Natural killer cell (primary cell): Measurements from ENCODE around the gene ZNF737. TPM values are rescaled to one million over a fixed set of nuclear protein-coding genes. Genes with fewer than 3 reads are reported as not detected.

ENCODE experiments used
- ATAC-seq, 3 donors: fragments of 150-1000 bp in 2 of 3; fragments of 200-7000 bp in 1 of 3; cut with Tn5 transposase; 1 replicate in 1 of 3; 2 replicates in 2 of 3; pipeline ENCODE4 v1.10.0; 2021; ENCODE audit warnings: mild to moderate bottlenecking in 2 of 3, moderate library complexity in 2 of 3
- DNase-seq, 2 donors: peaks; one replicate each; pipeline versions ENCODE4 v3.0.0 to v3.0.0-alpha.2; 2013 to 2021; ENCODE audit warnings: mixed read lengths in 1 of 2
- H3K27ac ChIP-seq: one replicate; pipeline ENCODE4 v1.5.1; 2013; ENCODE audit warnings: mild to moderate bottlenecking, low read length
- H3K27me3 ChIP-seq: one replicate; pipeline ENCODE4 v1.6.1; 2013; ENCODE audit warnings: low read length; ENCODE audit not compliant: control insufficient read depth, insufficient read depth
- H3K36me3 ChIP-seq: one replicate; pipeline ENCODE4 v1.6.1; 2013; ENCODE audit warnings: low read length; ENCODE audit not compliant: control insufficient read depth, insufficient read depth
- H3K4me1 ChIP-seq: one replicate; pipeline ENCODE4 v1.6.1; 2013; ENCODE audit warnings: low read length; ENCODE audit not compliant: control insufficient read depth, insufficient read depth
- H3K4me3 ChIP-seq: one replicate; pipeline ENCODE4 v1.5.1; 2013; ENCODE audit warnings: low read length
- H3K9me3 ChIP-seq: one replicate; pipeline ENCODE4 v1.6.1; 2013; ENCODE audit warnings: low read length; ENCODE audit not compliant: control insufficient read depth, insufficient read depth
- H3K27ac Mint-ChIP-seq, 2 donors: one replicate each; pipeline ENCODE4 v1.8.0; 2022; ENCODE audit warnings: mild to moderate bottlenecking in 2 of 2, mixed read lengths in 2 of 2, moderate library complexity in 1 of 2
- H3K27me3 Mint-ChIP-seq, 2 donors: one replicate each; pipeline ENCODE4 v1.8.0; 2022; ENCODE audit warnings: low read depth in 2 of 2, mixed read lengths in 2 of 2
- H3K36me3 Mint-ChIP-seq: one replicate; pipeline ENCODE4 v1.8.0; 2022; ENCODE audit warnings: mixed read lengths
- H3K4me1 Mint-ChIP-seq, 2 donors: one replicate each; pipeline ENCODE4 v1.8.0; 2022; ENCODE audit warnings: mixed read lengths in 2 of 2
- H3K4me3 Mint-ChIP-seq: one replicate; pipeline ENCODE4 v1.8.0; 2022; ENCODE audit warnings: mild to moderate bottlenecking, moderate library complexity, mixed read lengths
- H3K9me3 Mint-ChIP-seq, 2 donors: one replicate each; pipeline ENCODE4 v1.8.0; 2022; ENCODE audit warnings: mixed read lengths in 2 of 2
- CTCF ChIP-seq: fragments of 200-600 bp; IDR thresholded peaks from one replicate; pipeline ENCODE4 v1.8.0; 2022; ENCODE audit warnings: antibody characterized with exemption
- WGBS: methylation state at CpG from one replicate; pipeline ENCODE4 v1.1.7; 2013; ENCODE audit warnings: missing lambda C conversion rate; ENCODE audit not compliant: insufficient coverage; 5-methylcytosine and 5-hydroxymethylcytosine counted together
- intact Hi-C: fragments of 100-400 bp; cut with micrococcal nuclease; formaldehyde crosslinking; loops from one replicate; pipeline ENCODE4 v1.14.2; 2022
- total RNA-seq, 4 donors: library from RNA; stranded (reverse); fragments of 120-200 nt in 1 of 4; gene quantifications; one replicate each; pipeline versions ENCODE4 v1.2.3 to v1.2.4, GENCODE V29; 2013 to 2022

Gene ZNF737
- total RNA-seq, 3 donors from 2014 or later (not counting 1 experiment from before 2014, with no cell fraction given): 10.1 to 16.5 (median 13.7) TPM

- Histone ChIP-seq H3K9me3 (peaks cover 49% of the 10 kb centered on the region), H3K4me1 (no peaks in the 10 kb centered on the region), H3K36me3 (no peaks in the 10 kb centered on the region), H3K27ac (no peak overlapping the region), H3K27me3 (no peaks in the 10 kb centered on the region), H3K4me3 (no peak overlapping the region)
- H3K4me3 Mint-ChIP-seq: no peak overlapping the region
- DNase-seq (peak in 1 of 2 donors; percentile 23), ATAC-seq (no peak)
- WGBS: 77% methylated on average over 5 of the region's 5 CpGs
- H3K9me3 Mint-ChIP-seq: peaks cover 11 to 22% of the 10 kb centered on the region in 2 donors
- H3K27me3 Mint-ChIP-seq: no peaks in the 10 kb centered on the region
- no peaks in the 10 kb centered on the region for H3K4me1 Mint-ChIP-seq
- no peak overlapping the region for H3K27ac Mint-ChIP-seq
- intact Hi-C loops: no loop called here
- peaks cover 6% of the 10 kb centered on the region for H3K36me3 Mint-ChIP-seq
- TF ChIP-seq CTCF: no peak
Measured at GRCh38 chr19:20513189-20513904, 52.2 kb downstream of the ZNF737 start.

GRCh38 chr19:20503476-20503875 lies 62.1 kb downstream of the ZNF737 start:
- peaks cover 19 to 20% of the 10 kb centered on the region in 2 donors for H3K9me3 Mint-ChIP-seq
- peaks cover 40% of the 10 kb centered on the region for H3K36me3 Mint-ChIP-seq
- no peaks in the 10 kb centered on the region for H3K27me3 ChIP-seq
- no peaks in the 10 kb centered on the region for H3K27me3 Mint-ChIP-seq
- no peak overlapping the region for H3K27ac ChIP-seq
- peaks cover 19% of the 10 kb centered on the region for H3K9me3 ChIP-seq
- H3K4me1 Mint-ChIP-seq: no peaks in the 10 kb centered on the region
- no peaks in the 10 kb centered on the region for H3K4me1 ChIP-seq
- H3K4me3 Mint-ChIP-seq: no peak overlapping the region
- no peak for ATAC-seq
- no peak for DNase-seq
- H3K4me3 ChIP-seq: no peak overlapping the region
- WGBS: 100% methylated on average over 1 of the region's 1 CpG
- intact Hi-C loops: no loop called here
- no peaks in the 10 kb centered on the region for H3K36me3 ChIP-seq
- no peak overlapping the region for H3K27ac Mint-ChIP-seq
- no peak for TF ChIP-seq CTCF

Other genes starting within 250 kb of the ZNF737 start
- 10 to 100 TPM; 11.4 to 16.7 (median 13.0) TPM for gene ZNF626, start 95.8 kb upstream of the ZNF737 start, total RNA-seq
- gene ZNF66, start 210.5 kb upstream of the ZNF737 start, total RNA-seq: 10 to 100 TPM in 2 of 3 donors, 1 to 10 TPM in 1; 7.7 to 11.8 (median 10.6) TPM